ENCODE measurements around the gene PCBP3.
"Not testable (repeated sequence)": the region's sequence is repeated elsewhere in the genome, so short reads cannot be mapped to it uniquely, and the experiment has no call there.

PCBP3 gene

GRCh38 chr21:45972716-45973474 lies 329.4 kb downstream of the PCBP3 start:
- no peak for DNase-seq (ENCODE audit: low read depth in 2 of 3, low spot score in 2 of 3)

GRCh38 chr21:45973475-45974072 lies 330.0 kb downstream of the PCBP3 start:
- DNase-seq (ENCODE audit: low read depth in 2 of 3, low spot score in 2 of 3): peak in 2 of 3 experiments; percentile 65 to 76

DNA sequence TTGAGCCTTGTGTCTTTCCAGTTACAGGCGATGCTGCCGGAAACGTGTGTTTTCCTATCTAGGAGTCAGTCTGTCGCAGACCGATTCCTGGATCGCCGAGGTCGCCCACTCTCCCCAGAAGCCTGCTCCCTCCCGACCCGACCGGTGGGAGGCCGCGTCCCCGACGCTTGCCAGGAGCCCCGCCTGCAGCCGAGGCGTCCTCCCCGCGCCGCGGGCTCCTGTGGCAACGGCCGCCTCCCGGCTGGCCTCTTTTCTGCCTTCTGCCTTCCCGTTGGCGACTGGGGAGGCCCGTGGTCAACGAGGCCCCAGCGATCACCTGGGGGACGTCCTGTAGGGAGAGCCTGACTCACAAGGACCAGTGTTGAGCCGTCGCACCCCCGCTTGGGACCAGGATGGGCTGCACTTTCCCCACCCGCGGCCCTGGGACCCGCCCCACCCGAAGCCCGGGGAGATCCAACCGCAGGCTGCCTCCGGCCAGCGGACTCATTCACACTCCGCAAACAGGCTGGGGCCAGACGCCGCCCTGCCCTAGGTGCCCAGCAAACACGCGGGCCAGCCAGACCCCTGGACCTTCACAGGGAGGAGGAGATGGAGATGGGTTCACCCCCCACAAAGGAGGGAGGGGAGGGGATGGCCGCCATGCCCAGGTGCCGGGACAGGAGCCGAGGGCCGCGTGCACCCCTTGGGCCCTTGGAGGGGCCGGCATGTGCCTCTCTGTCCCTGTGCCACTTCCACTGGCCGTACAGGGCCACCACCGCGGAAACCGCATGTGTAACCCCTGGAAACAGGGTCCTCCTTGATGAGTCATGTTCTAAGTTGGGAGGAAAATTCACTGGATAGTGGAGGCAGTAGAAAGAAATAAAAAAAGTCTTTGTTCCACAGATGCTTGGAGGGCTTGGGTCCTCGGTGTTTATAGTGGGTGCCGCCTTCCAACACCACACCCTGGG lies 330.8 kb downstream of the PCBP3 start:
- DNase-seq (ENCODE audit: low read depth in 2 of 3, low spot score in 2 of 3): no peak

GRCh38 chr21:45975020-45975666 lies 331.6 kb downstream of the PCBP3 start:
- no peak for DNase-seq (ENCODE audit: low read depth in 2 of 3, low spot score in 2 of 3)

- DNase-seq (ENCODE audit: low read depth in 2 of 3, low spot score in 2 of 3): not testable (repeated sequence)
Measured at GRCh38 chr21:45975667-45976409, 332.3 kb downstream of the PCBP3 start.

- no peak for DNase-seq (ENCODE audit: low read depth in 2 of 3, low spot score in 2 of 3)
Measured at GRCh38 chr21:45976701-45977311, 333.3 kb downstream of the PCBP3 start.

- DNase-seq (ENCODE audit: low read depth in 2 of 3, low spot score in 2 of 3): no peak
Measured at GRCh38 chr21:45977396-45977795, 333.9 kb downstream of the PCBP3 start.

GRCh38 chr21:45979141-45979631 lies 335.7 kb downstream of the PCBP3 start:
- no peak for DNase-seq (ENCODE audit: low read depth in 2 of 3, low spot score in 2 of 3)

DNA sequence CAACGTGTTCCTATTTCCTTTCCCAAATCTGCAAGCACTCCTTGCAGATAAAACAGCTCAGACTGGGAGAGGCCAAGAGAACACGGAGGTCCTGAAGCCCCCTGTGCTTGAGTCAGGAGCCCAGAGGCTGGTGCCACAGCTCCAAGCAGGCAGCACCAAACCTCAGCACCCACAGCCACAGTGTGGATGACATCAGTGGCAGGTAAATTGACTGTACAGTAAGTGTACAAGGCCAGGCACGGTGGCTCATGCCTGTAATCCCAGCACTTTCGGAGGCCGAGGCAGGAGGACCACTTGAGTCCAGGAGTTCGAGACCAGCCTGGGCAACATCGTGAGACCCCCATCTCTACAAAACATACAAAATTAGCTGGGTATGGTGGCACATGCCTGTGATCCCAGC lies 336.1 kb downstream of the PCBP3 start:
- no peak for DNase-seq (ENCODE audit: low read depth in 2 of 3, low spot score in 2 of 3)

DNA sequence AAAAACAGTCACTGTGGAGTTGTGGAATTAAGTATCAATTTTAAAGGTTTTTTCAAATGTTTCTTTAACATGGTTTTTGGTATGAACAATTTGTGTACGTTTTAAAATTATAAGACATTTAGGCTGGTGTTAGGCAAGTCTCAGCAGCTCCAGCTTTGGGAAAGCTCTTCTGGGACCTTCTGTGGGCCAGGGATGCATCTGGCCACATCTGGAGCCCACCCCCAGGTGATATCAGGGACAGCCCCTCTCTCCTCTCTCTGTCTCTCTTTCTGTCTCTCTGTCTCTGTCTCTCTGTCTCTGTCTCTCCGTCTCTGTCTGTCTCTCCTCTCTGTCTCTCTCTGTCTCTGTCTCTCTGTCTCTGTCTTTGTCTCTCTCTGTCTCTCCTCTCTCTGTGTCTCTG lies 336.7 kb downstream of the PCBP3 start:
- no peak for DNase-seq (ENCODE audit: low read depth in 2 of 3, low spot score in 2 of 3)

- DNase-seq (ENCODE audit: low read depth in 2 of 3, low spot score in 2 of 3): no peak
Measured at GRCh38 chr21:45980697-45981096, 337.2 kb downstream of the PCBP3 start.

DNA sequence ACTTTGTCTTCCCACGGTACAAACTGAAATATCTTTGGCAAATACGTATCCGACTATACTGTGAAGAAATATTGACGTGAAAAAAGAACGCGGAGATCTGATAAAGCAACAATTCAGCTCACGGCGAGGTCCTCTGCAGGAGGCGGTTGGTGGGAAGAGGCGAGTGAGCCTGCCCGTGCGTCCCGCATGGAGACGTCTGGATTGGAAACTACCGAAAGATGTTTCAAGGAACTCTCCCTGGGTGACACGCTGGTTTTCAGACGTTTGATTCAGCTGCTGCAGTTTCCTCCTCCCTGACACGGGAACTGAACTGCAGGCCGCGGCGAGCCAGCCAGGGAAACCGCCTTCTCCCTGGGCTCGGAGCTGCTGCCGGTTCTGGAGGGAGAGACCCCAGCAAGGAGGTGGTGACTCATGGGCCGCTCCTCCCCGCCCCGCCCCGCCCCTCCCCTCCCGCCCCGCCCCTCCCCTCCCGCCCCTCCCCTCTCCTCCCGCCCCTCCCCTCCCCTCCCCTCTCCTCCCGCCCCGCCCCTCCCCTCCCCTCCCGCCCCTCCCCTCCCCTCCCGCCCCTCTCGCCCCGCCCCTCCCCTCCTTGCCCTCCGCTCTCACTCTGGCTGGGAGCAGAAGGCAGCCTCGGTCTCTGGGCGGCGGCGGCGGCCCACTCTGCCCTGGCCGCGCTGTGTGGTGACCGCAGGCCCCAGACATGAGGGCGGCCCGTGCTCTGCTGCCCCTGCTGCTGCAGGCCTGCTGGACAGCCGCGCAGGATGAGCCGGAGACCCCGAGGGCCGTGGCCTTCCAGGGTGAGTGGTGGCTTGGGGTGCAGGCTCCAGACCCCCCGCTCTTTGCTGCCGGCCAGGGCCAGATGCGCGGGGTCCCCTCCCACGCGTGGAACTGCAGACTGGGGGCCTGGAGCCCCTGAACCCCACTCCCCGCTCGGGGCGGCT lies 337.9 kb downstream of the PCBP3 start, which contains the start of gene COL6A1:
Gene COL6A1, plus strand, starts transcription at position 620 of the 941 bp plus-strand sequence. Its CDS starts 81 bp downstream, at position 701.
- DNase-seq (ENCODE audit: low read depth in 2 of 3, low spot score in 2 of 3): no peak

- DNase-seq (ENCODE audit: low read depth in 2 of 3, low spot score in 2 of 3): no peak
Measured at GRCh38 chr21:45982092-45982757, 338.7 kb downstream of the PCBP3 start.

- DNase-seq (ENCODE audit: low read depth in 2 of 3, low spot score in 2 of 3): no peak
Measured at GRCh38 chr21:45982758-45983648, 339.5 kb downstream of the PCBP3 start.

GRCh38 chr21:45983649-45983965 lies 340.1 kb downstream of the PCBP3 start:
- DNase-seq (ENCODE audit: low read depth in 2 of 3, low spot score in 2 of 3): no peak

GRCh38 chr21:45983981-45984551 lies 340.5 kb downstream of the PCBP3 start:
- no peak for DNase-seq (ENCODE audit: low read depth in 2 of 3, low spot score in 2 of 3)

DNA sequence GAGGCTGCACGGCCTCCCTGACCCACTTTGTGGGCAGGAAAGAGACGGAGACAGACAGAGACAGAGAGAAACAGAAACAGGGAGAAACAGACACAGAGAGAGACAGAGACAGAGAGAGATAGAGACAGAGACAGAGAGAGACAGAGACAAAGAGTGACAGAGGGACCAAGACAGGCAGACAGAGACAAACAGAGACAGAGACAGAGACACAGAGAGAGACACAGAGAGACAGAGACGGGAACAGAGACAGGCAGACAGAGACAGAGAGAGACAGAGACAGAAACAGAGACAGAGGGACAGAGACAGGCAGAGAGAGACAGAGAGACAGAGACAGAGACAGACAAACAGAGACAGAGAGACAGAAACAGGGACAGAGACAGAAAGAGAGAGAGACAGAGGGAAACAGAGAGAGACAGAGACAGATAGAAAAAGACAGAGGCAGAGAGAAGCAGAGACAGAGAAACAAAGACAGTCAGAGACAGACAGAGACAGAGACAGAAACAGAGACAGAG lies 341.1 kb downstream of the PCBP3 start:
- DNase-seq (ENCODE audit: low read depth in 2 of 3, low spot score in 2 of 3): no peak

Data from activated CD8-positive, alpha-beta memory T cell treated with anti-CD3 and anti-CD28 coated beads for 48 hours (primary cell).